GM18511 (cell line): ENCODE results near the gene COX8A.
"Not testable (repeated sequence)": the region's sequence is repeated elsewhere in the genome, so short reads cannot be mapped to it uniquely, and the experiment has no call there.

Source experiments
- ATAC-seq: cut with Tn5 transposase; IDR thresholded peaks from one replicate; pipeline ENCODE4 v1.9.1; 2021; ENCODE audit warnings: mild to moderate bottlenecking, moderate library complexity; ENCODE audit not compliant: unreplicated experiment

COX8A gene

GRCh38 chr11:63974259-63975143 lies at the start of gene COX8A:
Gene COX8A (plus strand): TSS chr11:63974620. CDS start chr11:63974681, 61 bp downstream.
- peak; percentile 97 for ATAC-seq

- no peak for ATAC-seq
These were observed 44.8 kb upstream of the COX8A start for GRCh38 chr11:63929616-63930015.

GRCh38 chr11:63931045-63931444 lies 43.4 kb upstream of the COX8A start:
- ATAC-seq, result no peak

GRCh38 chr11:63931876-63932275 lies 42.5 kb upstream of the COX8A start:
- no peak for ATAC-seq

GRCh38 chr11:63933459-63933858 lies 41.0 kb upstream of the COX8A start:
- no peak for ATAC-seq

- peak; percentile 19 for ATAC-seq
These were observed 36.5 kb upstream of the COX8A start for GRCh38 chr11:63937713-63938478.

- ATAC-seq, result peak; percentile 90
These were observed 35.7 kb upstream of the COX8A start, which contains the start of gene NAA40 for GRCh38 chr11:63938479-63939396. Gene NAA40 (plus strand): TSS chr11:63939002. CDS start chr11:63939097, 95 bp downstream.

- ATAC-seq, result no peak
These were observed 35.0 kb upstream of the COX8A start for GRCh38 chr11:63939397-63939891.

- no peak for ATAC-seq
These were observed 33.6 kb upstream of the COX8A start for GRCh38 chr11:63940786-63941185.

GRCh38 chr11:63941901-63942300 lies 32.5 kb upstream of the COX8A start:
- ATAC-seq, result no peak

- no peak for ATAC-seq
These were observed 31.6 kb upstream of the COX8A start for GRCh38 chr11:63942803-63943202.

- ATAC-seq, result no peak
These were observed 29.4 kb upstream of the COX8A start for GRCh38 chr11:63944987-63945386.

- no peak for ATAC-seq
These were observed 28.8 kb upstream of the COX8A start for GRCh38 chr11:63945477-63946163.

GRCh38 chr11:63951779-63952536 lies 22.5 kb upstream of the COX8A start:
- no peak for ATAC-seq

- ATAC-seq, result no peak
These were observed 21.9 kb upstream of the COX8A start for GRCh38 chr11:63952570-63952969.

GRCh38 chr11:63958008-63958407 lies 16.4 kb upstream of the COX8A start:
- no peak for ATAC-seq

GRCh38 chr11:63961608-63962412 lies 12.6 kb upstream of the COX8A start:
- no peak for ATAC-seq

GRCh38 chr11:63963895-63964294 lies 10.5 kb upstream of the COX8A start:
- not testable (repeated sequence) for ATAC-seq
